GM18520 (cell line): ENCODE results near the gene VSTM2B.

Experiments
- ATAC-seq: cut with Tn5 transposase; IDR thresholded peaks from one replicate; pipeline ENCODE4 v1.9.1; 2021; ENCODE audit not compliant: unreplicated experiment

VSTM2B gene

DNA sequence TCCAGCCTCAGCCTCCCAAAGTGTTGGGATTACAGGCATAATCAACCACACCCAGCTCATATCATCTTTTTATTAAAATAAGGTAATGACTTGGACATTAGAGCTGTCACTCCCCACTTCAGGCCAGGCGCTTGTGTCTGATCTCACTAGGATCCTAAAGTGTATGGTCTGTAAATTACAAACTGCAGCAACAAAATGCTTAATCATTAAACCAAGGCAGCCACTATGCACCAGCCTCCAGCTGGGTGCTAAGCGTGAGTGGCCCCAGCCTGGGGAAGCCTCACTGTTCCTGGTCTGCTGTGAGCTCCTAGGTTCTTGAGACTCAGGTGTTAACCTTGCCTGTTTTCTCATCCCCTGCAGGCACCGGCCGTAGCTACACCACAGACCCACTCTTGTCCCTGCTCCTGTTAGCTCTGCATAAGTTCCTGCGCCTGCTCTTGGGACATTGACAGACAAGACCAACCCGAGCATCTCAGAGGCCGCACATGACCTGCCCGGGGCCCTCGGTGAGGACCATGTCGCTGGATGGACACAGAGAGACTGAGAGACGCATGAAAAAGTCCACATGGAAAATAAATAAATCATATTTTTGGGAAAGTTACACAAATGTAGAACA, 37.8 kb downstream of the VSTM2B start:
- ATAC-seq, result no peak

DNA sequence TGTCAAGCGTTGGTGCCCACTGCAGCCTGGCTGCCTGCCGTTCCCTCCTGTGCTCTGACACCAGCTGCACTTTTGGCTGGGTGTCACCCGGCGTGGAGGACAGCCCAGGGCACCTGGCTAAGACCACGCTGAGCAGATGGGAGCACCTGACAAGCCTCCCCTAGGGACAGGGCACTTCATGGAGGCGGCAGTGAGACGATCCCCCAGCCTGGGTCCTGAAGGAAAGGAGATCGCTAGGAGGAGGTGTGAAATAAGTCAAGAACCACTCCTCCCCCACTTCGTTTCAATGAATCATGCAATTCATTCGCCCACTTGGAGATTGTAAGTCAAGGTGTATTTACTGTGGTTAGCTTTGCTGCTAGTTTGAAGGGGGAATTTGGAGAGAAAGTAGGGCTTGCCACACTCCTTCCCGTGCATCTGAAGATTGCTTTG, 38.8 kb downstream of the VSTM2B start:
- ATAC-seq, result no peak

DNA sequence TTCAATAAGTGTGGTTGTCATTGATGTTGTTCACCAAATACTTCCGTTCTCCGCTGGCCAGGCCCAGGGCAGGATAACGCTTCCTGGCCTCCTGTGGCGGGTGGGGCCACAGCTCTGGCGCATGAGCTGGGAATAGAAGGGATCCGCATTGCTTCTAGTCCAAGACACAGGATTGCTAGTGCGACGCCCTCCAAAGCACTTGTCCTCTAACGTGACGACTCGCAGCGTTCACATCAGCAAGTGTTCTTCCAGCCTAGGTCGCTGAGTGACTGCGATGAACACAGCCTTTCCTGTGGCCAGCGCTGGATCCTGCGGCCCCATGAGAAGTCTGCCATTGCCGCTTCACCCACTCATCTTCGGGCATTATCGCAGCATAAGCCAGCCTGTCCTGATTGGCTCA, 39.4 kb downstream of the VSTM2B start:
- ATAC-seq, result no peak

DNA sequence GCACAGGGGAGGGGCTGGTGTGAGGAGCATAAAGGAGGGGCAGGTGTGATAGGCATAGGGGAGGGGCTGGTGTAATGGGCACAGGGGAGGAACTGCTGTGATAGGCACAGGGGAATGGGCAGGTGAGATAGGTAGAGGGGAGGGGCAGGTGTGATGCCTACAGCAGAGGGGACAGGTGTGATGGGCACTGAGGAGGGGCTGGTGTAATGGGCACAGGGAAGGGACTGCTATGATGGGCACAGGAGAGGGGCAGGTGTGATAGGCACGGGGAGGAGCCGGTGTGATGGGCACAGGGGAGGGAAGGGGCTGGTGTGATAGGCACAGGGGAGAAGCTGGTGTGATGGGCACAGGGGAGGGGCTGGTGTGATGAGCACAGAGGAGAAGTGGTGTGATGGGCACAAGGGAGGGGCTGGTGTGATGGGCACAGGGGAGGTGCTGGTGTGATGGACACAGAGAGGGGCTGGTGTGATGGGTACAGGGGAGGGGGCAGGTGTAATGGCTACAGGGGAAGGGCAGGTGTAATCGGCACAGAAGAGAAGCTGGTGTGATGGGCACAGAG, 40.8 kb downstream of the VSTM2B start:
- no peak for ATAC-seq

DNA sequence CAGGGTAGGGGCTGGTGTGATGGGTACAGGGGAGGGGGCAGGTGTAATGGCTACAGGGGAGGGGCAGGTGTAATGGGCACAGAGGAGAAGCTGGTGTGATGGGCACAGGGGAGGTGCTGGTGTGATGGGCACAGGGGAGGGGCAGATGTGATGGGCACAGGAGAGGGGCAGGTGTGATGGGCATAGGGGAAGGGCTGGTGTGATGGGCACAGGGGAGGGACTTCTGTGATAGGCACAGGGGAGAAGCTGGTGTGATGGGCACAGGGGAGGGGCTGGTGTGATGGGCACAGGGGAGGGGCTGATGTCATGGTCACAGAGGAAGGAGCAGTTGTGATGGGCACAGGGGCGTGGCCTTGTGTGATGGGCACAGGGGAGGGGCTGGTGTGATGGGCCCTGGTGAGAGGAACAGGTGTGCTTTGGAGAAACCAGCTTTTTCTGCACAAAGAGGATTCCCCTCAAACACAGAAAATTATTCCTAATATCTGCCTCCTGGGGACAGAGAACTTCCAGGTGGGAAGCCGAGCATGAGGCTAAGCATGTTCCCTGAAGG, 41.6 kb downstream of the VSTM2B start:
- ATAC-seq, result no peak

DNA sequence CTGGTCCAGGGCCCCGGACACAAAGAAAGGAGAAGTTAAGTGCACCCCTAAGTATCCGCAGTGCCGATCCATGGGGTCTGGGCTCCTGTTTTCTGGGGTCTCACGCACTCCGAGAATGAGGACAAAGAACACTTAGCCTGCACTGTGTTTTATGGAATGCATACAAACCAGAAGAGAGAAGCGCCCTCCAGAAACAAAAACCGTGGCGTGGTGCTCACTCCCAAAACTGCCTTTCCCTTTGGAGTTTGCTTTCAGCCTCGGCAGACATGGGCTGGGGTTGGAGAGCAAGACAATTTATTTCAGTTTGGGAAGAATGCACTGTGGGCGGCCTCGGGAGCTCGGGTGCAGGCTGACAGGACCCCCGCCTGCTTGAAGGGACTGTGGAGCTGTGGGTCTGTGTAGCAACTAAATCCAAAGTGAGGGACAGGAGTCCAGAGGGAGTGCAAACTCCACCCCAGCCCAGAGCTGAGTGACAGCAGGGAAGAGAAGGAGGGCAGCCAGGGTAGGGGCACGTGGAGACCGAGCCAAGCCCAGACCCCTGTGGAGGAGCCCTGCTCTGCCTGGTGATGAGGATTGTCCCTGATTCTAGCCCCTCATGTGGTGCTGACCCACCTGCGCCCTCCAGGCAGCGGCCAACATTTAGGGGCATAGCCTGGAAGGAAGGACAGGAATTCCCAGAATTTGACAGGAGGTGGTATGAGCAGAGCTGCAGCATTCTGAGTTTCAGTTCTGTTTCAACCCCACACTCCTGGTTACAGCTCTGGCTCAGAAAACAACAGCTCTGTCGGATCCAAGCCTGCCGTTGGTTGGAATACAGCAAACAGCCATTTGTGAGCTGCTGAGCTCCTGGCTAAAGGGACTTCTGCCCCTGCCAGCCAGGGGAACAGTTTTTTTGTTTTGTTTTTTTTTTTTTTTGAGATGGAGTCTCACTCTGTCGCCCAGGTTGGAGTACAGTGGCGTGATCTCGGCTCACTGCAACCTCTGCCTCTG, 42.5 kb downstream of the VSTM2B start:
- no peak for ATAC-seq

DNA sequence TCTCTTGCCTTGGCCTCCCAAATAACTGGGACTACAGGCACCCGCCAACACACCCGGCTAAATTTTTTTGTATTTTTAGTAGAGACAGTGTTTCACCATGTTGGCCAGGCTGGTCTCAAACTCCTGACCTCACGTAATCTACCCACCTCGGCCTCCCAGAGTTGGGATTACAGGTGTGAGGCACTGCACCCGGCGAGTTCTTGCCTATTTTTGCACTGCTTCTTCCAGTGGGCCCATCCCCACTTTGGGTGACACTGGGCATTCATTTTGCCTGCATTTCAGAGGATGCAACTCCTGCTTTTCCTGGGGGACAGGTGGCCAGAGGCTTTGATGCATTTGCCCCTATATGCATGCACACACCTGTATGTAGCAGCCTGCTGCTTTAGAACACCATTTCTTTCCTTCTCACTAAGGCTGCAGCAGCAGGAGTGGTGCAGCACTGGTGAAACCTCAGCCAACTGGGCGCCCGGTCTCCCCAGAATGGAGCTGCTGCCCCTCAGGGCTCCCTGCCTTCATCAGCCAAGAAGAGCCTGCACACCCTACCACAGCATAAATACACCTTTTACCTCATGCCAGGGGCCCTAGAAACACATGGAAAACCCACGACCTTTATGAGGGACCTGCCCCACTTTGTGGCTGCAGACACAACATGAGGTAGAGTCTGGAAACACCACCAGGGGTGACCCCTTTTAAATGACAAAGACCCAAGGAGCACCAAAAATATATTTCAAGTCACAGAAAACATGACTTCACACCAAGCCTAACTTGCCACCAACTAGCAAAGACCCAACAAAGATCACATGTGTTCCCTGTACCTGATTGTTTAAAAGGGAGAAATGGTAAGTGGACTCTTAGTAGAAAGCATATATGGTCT, 43.5 kb downstream of the VSTM2B start:
- ATAC-seq, result no peak

DNA sequence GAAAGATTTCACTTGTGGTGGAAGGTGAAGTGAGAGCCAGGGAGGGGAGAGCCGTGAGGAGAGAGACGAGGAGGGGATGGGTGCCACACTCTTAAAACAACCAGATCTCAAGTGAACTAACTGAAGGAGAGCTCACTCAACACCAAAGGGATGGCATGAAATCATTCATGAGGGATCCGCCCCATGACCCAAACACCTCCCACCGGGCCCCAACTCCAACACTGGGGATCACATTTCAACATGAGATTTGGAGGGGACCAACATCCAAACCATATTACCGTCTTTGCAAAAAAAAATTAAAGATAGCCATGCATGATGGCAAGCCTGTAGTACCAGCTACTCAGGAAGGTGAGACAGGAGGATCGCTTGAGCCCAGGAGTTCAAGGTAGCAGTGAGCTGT, 45.4 kb downstream of the VSTM2B start:
- no peak for ATAC-seq

DNA sequence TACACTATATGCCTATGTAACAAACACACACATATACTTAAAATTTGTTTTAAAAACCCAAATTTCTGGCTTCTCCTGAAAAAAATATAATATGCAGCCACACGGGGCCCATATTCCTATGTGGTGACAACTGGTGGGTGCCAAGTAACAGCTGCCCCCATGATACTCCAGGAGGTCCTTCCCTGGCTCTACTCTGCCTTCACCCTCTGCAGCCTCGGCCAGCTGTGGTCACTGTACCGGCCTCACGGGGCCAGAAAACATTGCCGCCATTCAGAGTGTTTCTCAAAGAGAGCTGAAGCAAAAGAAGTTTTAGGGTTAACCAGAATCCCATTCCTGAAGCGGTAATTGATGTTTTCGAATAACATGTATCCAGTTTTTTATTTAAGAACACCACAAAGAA, 47.7 kb downstream of the VSTM2B start:
- no peak for ATAC-seq

DNA sequence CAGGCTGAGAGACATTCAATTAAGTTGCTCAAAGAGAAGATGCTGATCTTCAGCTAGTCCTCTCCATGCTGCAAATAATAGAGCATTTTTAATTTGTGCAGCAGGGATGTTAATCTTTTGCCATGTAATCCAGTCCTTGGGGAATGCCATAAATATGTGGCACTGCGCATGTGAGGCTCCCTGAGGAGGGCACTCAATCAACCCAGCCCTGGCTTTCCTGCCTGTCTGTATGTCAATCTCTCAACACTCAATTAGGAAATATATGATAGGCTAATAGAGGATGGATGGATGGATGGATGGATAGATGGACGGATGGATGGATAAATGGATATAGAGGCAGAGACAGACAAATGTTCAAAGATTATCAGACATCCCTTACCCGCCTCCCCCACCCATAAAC, 48.7 kb downstream of the VSTM2B start:
- no peak for ATAC-seq

DNA sequence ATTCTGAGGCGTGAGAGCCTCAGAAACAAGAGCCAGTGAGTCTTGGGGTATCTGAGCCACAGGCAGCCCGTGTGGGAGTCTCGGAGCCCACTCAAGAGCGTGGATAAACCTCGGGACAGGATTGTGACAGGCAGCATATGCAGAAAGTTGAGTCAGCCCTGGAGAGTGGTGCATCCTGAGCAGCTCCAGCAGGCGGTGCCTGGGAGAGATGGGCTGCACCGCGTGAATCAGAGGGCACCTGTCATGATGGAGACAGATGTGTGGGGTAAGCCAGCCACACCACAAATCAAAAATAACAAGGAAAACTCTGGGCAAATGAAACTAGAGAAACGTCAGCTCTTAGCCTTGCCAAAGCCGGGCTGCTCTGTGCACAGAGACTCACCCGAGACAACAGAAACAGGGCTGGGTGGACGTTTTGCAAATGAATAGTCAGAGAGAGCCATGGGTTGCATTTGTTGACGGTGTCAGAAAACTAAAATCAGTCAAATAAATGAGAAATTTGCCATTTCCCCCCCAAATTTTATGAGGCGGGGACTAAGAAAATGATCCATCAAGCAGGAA, 50.3 kb downstream of the VSTM2B start:
- no peak for ATAC-seq

DNA sequence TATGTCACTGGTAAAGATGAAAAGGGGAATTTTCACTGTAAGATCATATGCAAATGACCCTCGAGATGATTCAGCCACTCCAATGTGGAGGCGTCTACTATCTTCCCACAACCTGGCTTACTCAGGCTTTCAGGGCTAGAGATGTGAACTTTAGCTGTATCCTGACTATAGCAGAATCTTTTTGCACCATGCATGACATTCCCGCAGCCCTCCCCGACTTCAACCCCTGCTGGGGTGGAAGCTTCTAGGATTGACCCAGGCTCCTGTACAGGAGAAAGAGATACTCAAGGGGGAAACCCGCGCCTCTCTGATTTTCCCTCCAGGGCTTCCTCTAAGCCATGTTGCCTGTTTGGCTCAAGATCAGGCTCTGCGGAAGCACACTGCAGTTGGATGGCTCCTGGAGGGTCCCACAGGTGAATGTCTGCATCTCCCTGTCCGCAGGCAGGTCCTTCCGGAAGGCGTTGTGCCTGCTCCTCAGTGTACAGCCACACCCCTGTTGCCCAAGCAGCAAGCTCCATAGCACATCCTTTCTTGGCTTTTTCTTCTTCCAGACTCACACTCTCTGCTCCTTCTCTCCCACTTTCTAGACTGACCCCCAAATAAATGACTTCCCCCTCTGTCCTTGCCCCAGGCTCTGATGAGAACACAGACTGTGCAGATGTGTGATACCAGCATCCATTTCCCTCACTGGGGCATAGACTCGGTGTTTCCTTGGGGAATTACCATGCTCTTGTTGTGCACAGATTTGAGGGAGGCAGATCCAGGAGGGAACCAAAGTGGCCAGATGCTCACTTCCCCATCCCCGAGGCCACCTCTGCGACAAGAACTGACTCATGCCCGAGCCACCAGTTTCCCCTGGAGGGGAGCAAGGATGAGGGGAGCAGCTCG, 51.2 kb downstream of the VSTM2B start:
- ATAC-seq, result no peak

DNA sequence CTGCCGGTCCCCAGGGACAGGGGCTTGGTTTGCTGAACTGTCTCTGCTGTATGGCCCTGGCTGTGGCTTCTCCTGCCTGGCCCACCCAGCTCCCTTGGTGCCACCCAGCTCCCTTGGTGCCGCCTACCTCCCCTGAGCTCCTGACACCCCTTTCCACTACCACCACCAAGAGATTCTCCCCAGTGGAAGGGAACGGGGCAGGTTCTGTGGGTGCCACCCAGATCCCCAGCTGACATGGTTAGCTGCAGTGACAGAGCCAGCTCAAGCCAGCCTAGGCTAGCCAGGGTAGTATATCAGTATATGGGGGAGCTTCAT, 51.8 kb downstream of the VSTM2B start:
- ATAC-seq, result no peak

DNA sequence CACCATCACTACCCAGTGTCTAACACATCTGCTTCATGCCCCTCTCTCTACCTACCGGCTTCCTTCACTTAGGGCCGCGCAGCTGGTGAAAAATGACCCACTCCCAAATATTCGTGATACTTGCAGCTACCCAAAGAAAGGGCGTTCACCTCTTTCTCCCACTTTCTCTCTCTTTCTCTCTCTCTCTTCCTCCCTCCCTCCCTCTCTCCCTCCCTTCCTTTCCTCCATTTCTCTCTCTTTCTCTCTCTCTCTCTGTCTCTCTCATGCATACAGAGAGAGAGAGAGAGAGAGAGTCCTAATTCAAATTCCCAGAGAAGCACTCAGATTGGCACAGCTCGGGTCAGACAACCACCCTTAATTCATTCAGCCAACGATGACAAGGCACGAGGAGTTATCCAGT, 52.6 kb downstream of the VSTM2B start:
- no peak for ATAC-seq

DNA sequence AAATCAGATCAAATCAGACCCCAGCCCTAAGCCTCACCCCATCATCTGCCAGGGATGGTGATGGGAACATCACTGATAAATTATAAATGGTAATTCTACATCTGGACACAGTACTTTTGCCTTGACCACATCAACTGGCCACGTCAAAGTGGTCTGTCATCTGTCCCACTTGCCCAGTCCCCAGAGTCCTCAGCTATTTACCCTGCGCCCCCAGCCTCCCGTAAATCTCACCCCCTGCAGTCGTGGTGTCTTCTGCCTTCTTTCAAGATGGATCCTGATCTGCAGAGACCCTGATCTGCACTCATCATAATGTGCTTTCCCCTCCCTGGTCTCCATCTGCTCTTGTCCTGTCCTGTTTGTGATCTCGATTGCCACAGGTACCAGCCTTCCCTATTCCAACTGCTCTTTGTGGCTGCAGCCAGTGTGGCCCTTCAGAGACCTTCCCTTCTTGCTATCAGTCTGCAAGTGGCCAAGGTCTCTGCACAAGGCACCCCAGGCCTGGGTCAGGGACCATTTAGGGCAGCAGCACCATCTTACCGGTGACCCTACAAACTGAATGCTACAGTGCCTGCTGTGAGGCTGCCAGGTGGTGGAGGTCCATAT, 53.6 kb downstream of the VSTM2B start:
- ATAC-seq, result no peak

DNA sequence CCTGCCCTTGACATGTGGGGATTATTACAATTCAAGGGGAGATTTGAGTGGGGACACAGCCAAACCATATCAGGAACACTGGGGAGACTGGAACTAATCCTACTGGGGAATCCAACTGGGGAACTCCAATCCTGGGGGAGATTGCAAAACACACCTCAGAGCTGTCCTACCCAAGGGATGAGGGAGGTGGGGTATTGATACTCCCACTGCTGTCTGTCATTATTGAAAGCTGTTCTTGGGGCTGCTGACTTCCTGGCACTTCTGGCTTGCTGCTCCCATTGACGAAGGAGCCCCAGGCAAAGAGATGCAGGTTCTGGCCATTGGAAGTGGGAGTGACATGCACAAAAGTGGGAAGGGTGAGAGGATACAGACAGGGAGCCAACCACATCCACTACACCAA, 55.6 kb downstream of the VSTM2B start:
- ATAC-seq, result no peak

DNA sequence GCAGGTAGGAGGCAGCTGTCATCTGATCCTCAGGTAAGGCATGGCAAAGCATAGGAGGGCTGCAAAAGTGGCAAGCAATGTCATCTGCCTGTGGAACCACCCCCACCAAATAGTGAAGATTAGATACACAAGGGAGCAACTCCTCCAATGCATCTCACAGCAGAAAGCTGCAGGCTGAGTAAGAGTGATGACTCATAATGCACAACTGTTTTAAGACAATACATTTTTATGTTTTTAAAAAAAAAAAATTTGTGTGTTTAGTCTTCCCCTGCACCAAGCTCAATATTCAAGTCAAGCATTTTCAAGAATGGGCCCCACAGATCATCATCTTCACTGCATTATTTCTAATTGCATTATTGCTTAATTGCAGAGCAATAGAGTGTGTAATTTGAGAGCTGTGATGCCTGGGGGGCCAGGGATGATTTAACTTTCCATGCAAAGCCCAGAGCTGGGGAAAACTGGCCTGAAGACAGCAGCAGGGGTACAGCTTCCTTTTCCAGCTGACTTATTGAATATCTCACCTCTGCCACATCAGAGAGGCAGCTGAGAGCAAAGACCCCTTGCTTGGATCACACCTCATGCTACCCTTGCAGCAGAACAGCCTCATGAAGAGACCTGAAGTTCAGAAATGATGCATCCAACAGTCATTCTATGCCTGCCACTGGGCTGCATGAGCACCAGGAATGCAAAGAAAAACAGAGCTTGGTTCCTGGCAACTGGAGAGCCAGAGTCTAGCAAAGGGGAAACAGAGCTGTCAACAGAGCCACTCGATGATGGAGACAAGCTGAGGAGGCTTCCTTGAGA, 57.6 kb downstream of the VSTM2B start:
- no peak for ATAC-seq

DNA sequence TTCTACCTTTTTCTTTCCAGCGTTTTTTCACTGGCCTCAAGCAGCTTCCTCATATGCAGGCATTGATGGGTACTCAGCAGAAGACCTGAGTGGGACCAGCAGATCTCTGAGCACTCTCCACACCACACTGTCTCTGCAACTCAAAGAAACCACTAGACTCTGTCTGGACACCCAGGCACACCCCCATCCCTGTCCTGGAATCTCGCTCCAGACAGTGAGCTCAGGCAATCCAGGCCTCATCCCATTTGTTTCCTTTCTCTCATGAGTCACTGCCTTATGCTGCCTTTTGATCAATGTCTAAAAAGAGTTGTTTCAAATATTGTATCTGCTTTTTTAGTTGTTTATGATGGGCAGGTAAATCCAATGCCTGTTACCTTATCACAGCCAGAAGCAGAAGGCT, 60.6 kb downstream of the VSTM2B start:
- no peak for ATAC-seq
